ENCODE data around the gene HS6ST3. TPM values are rescaled to one million over a fixed set of nuclear protein-coding genes. Genes with fewer than 3 reads are reported as not detected.

HS6ST3 gene
- total and polyA plus RNA-seq, 9 of the 15 experiments (the other 6 are each of a cell fraction or from before 2014, with no cell fraction given), result not detected

DNA sequence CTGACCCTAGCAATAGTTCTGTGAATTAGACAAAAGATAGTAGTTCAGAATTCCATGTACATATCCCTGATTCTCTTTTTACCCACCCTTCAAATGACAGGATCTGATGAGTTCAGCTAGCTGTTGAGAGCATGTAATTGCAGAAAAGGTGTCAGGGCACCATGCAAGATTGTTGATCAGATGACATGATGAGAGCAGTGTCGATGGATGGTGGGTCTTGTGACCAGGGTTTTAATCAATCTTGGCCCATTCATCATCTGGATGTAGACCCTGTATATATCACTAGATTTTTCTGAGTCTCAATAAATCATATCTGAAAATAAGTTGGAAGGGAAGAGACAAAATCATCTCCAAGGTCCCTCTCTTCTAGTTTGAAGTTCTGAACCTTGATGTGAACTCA lies 525.3 kb downstream of the HS6ST3 start (continued):
- TF ChIP-seq, protein P1, sequence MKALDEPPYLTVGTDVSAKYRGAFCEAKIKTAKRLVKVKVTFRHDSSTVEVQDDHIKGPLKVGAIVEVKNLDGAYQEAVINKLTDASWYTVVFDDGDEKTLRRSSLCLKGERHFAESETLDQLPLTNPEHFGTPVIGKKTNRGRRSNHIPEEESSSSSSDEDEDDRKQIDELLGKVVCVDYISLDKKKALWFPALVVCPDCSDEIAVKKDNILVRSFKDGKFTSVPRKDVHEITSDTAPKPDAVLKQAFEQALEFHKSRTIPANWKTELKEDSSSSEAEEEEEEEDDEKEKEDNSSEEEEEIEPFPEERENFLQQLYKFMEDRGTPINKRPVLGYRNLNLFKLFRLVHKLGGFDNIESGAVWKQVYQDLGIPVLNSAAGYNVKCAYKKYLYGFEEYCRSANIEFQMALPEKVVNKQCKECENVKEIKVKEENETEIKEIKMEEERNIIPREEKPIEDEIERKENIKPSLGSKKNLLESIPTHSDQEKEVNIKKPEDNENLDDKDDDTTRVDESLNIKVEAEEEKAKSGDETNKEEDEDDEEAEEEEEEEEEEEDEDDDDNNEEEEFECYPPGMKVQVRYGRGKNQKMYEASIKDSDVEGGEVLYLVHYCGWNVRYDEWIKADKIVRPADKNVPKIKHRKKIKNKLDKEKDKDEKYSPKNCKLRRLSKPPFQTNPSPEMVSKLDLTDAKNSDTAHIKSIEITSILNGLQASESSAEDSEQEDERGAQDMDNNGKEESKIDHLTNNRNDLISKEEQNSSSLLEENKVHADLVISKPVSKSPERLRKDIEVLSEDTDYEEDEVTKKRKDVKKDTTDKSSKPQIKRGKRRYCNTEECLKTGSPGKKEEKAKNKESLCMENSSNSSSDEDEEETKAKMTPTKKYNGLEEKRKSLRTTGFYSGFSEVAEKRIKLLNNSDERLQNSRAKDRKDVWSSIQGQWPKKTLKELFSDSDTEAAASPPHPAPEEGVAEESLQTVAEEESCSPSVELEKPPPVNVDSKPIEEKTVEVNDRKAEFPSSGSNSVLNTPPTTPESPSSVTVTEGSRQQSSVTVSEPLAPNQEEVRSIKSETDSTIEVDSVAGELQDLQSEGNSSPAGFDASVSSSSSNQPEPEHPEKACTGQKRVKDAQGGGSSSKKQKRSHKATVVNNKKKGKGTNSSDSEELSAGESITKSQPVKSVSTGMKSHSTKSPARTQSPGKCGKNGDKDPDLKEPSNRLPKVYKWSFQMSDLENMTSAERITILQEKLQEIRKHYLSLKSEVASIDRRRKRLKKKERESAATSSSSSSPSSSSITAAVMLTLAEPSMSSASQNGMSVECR (CRISPR knock-in tag; IDR thresholded peaks at IDR 0.05), result no peak
- TF ChIP-seq, protein P2, sequence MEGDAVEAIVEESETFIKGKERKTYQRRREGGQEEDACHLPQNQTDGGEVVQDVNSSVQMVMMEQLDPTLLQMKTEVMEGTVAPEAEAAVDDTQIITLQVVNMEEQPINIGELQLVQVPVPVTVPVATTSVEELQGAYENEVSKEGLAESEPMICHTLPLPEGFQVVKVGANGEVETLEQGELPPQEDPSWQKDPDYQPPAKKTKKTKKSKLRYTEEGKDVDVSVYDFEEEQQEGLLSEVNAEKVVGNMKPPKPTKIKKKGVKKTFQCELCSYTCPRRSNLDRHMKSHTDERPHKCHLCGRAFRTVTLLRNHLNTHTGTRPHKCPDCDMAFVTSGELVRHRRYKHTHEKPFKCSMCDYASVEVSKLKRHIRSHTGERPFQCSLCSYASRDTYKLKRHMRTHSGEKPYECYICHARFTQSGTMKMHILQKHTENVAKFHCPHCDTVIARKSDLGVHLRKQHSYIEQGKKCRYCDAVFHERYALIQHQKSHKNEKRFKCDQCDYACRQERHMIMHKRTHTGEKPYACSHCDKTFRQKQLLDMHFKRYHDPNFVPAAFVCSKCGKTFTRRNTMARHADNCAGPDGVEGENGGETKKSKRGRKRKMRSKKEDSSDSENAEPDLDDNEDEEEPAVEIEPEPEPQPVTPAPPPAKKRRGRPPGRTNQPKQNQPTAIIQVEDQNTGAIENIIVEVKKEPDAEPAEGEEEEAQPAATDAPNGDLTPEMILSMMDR (IDR thresholded peaks at IDR 0.05 in 2 of 3, conservative IDR thresholded peaks at IDR 0.05 in 1 of 3; ENCODE audit: insufficient read depth in 2 of 3, low read depth in 1 of 3, low read length in 3 of 3), result no peak
- TF ChIP-seq ZKSCAN3 (CRISPR knock-in tag; IDR thresholded peaks at IDR 0.05) (no peak), ILK (tag; IDR thresholded peaks at IDR 0.05; ENCODE audit: borderline replicate concordance, low read depth) (no peak), GTF2F1 (IDR thresholded peaks at IDR 0.05; ENCODE audit: low read depth, low read length) (no peak), ZNF133 (CRISPR knock-in tag; IDR thresholded peaks at IDR 0.05) (no peak), POU5F1 (IDR thresholded peaks at IDR 0.05; ENCODE audit: borderline replicate concordance, low read depth, low read length, partially characterized antibody) (no peak), ZKSCAN1 (IDR thresholded peaks at IDR 0.05; ENCODE audit: low read depth, low read length) (no peak), ERF (CRISPR knock-in tag; IDR thresholded peaks at IDR 0.05) (no peak), CAMTA2 (CRISPR knock-in tag; conservative IDR thresholded peaks at IDR 0.05) (no peak), KDM2B (CRISPR knock-in tag; IDR thresholded peaks at IDR 0.05) (no peak)
